Panc1 (cell line): ENCODE data around the gene SLC6A7. TPM values are rescaled to one million over a fixed set of nuclear protein-coding genes. Genes with fewer than 3 reads are reported as not detected.

Experiments used
- ATAC-seq: fragments of 200-7000 bp; cut with Tn5 transposase; 2 replicates; pipeline ENCODE4 v1.9.1; 2020; ENCODE audit warnings: mild to moderate bottlenecking, moderate library complexity
- BruUV-seq: library from RNA; stranded (reverse); fragments of 400-500 nt; replicated peaks from 2 replicates; lab custom pipeline; 2021; lab: Mats Ljungman, UMichigan
- CTCF ChIA-PET: fragments of 300-600 bp; sonication (Branson Sonifier 250); formaldehyde crosslinking; loops from one replicate; lab custom pipeline; 2022; ENCODE audit warnings: antibody characterized with exemption; lab: Charles Lee
- POLR2A ChIA-PET: fragments of 300-600 bp; sonication (Branson Sonifier 250); formaldehyde crosslinking; loops from one replicate; lab custom pipeline; 2022; ENCODE audit warnings: antibody characterized with exemption; lab: Charles Lee
- DNase-seq: peaks from one replicate; pipeline ENCODE4 v3.0.0-alpha.2; 2010; ENCODE audit warnings: low read depth, low spot score
- H3K27ac ChIP-seq: 2 replicates; pipeline ENCODE4 v1.5.1; 2011; ENCODE audit warnings: mild to moderate bottlenecking, low read length, inconsistent platforms
- H3K27me3 ChIP-seq: fragments of 200-500 bp; sonication (Bioruptor generic); 2 replicates; pipeline ENCODE4 v1.6.0; 2014; ENCODE audit warnings: low read length, inconsistent platforms; ENCODE audit not compliant: control insufficient read depth, insufficient read depth
- H3K36me3 ChIP-seq: fragments of 200-500 bp; sonication (Bioruptor generic); 2 replicates; pipeline ENCODE4 v1.5.1; 2014; ENCODE audit warnings: inconsistent platforms, mild to moderate bottlenecking, low read length, moderate library complexity; ENCODE audit not compliant: control insufficient read depth, insufficient read depth
- H3K4me1 ChIP-seq: 2 replicates; pipeline ENCODE4 v1.5.1; 2011; ENCODE audit warnings: inconsistent platforms, mild to moderate bottlenecking, low read length, moderate library complexity; ENCODE audit not compliant: control insufficient read depth, insufficient read depth
- H3K4me3 ChIP-seq, 2 experiments: 2 replicates each; pipeline ENCODE4 v1.5.1; 2011 to 2012; ENCODE audit warnings: low read depth in 2 of 2, low read length in 2 of 2, mild to moderate bottlenecking in 2 of 2, inconsistent platforms in 1 of 2, moderate library complexity in 1 of 2
- H3K9me3 ChIP-seq: fragments of 200-500 bp; sonication (Bioruptor generic); 2 replicates; pipeline ENCODE4 v1.5.1; 2014; ENCODE audit warnings: low read depth, mild to moderate bottlenecking, inconsistent platforms, low read length, moderate library complexity; ENCODE audit not compliant: control insufficient read depth, insufficient read depth
- CTCF ChIP-seq: fragments of 450-650 bp; IDR thresholded peaks from 2 replicates; pipeline ENCODE4 v1.5.1; 2017; ENCODE audit warnings: mild to moderate bottlenecking
- POLR2AphosphoS5 ChIP-seq: IDR thresholded peaks from 2 replicates; pipeline ENCODE4 v1.6.1; 2012; ENCODE audit warnings: mild to moderate bottlenecking, low read depth, low read length, moderate library complexity
- REST ChIP-seq, 2 experiments: IDR thresholded peaks; 2 replicates each; pipeline ENCODE4 v1.6.1; 2011 to 2012; ENCODE audit warnings: low read depth in 2 of 2, control low read depth in 1 of 2, low read length in 1 of 2, mild to moderate bottlenecking in 1 of 2, moderate library complexity in 1 of 2; ENCODE audit not compliant: insufficient read depth in 1 of 2
- SIN3A ChIP-seq: IDR thresholded peaks from 2 replicates; pipeline ENCODE4 v1.6.1; 2012; ENCODE audit warnings: low read depth, mild to moderate bottlenecking, low read length, moderate library complexity, borderline replicate concordance; ENCODE audit not compliant: insufficient read depth
- TCF7L2 ChIP-seq: IDR thresholded peaks from 2 replicates; pipeline ENCODE4 v1.6.1; 2011; ENCODE audit warnings: mild to moderate bottlenecking, low read depth, low read length, inconsistent platforms
- in situ Hi-C: cut with HindIII; loops from 2 replicates; pipeline ENCODE4 v1.10.0; 2016; ENCODE audit warnings: low sequenced_read_pairs, low pct_unique_long_range_greater_than_20kb
- intact Hi-C: fragments of 100-400 bp; cut with micrococcal nuclease; formaldehyde crosslinking; loops from one replicate; pipeline ENCODE4 v1.10.0; 2022; ENCODE audit not compliant: unreplicated experiment
- total RNA-seq: library from RNA; stranded (reverse); gene quantifications from one replicate; pipeline ENCODE4 v1.2.1, GENCODE V29; 2021; ENCODE audit not compliant: unreplicated experiment

SLC6A7 gene
- total RNA-seq, 1 experiment from 2014 or later, result not detected

- Histone ChIP-seq H3K9me3 (no peaks in the 10 kb centered on the region), H3K4me3 (no peak overlapping the region), H3K27me3 (no peaks in the 10 kb centered on the region), H3K36me3 (no peaks in the 10 kb centered on the region), H3K27ac (no peak overlapping the region), H3K4me1 (no peaks in the 10 kb centered on the region; the same call in 1 of the 2 replicates)
- BruUV-seq, result no TSS peak
- ATAC-seq (no peak), DNase-seq (no peak)
- in situ Hi-C loops (no loop called here), intact Hi-C loops (no loop called here)
- CTCF ChIA-PET, result no interaction called here
- POLR2A ChIA-PET, result no interaction called here
- TF ChIP-seq CTCF (no peak), POLR2AphosphoS5 (no peak), REST (IDR thresholded peaks at IDR 0.05; ENCODE audit: insufficient read depth in 1 of 2, low read depth in 2 of 2, low read length in 1 of 2) (no peak), TCF7L2 (no peak), SIN3A (no peak)
These were observed 19.3 kb downstream of the SLC6A7 start for GRCh38 chr5:150209099-150209635.

- ChIA-PET POLR2A (no interaction called here), CTCF (interaction anchor here (1.0 kb wide), 1 partner anchor 8 kb away, joined by 3 read pairs; no protein-coding TSS in a partner anchor)
- Histone ChIP-seq H3K9me3 (no peaks in the 10 kb centered on the region), H3K4me3 (no peak overlapping the region), H3K27me3 (no peaks in the 10 kb centered on the region), H3K27ac (no peak overlapping the region), H3K4me1 (no peaks in the 10 kb centered on the region; the same call in 1 of the 2 replicates), H3K36me3 (no peaks in the 10 kb centered on the region)
- ATAC-seq (no peak), DNase-seq (no peak)
- no peak for TF ChIP-seq REST (IDR thresholded peaks at IDR 0.05; ENCODE audit: insufficient read depth in 1 of 2, low read depth in 2 of 2, low read length in 1 of 2)
- TF ChIP-seq SIN3A, result no peak
- no peak for TF ChIP-seq TCF7L2
- TF ChIP-seq CTCF, result no peak
- no peak for TF ChIP-seq POLR2AphosphoS5
- BruUV-seq, result no TSS peak
- in situ Hi-C loops (no loop called here), intact Hi-C loops (no loop called here)
These were observed 20.8 kb downstream of the SLC6A7 start for GRCh38 chr5:150210644-150211043.
